K562 (cell line): ENCODE measurements around the gene C12orf60. TPM values are rescaled to one million over a fixed set of nuclear protein-coding genes. Genes with fewer than 3 reads are reported as not detected.

Source experiments
- ATAC-seq: fragments of 200-7000 bp; cut with Tn5 transposase; 3 replicates; pipeline ENCODE4 v1.9.1; 2020; ENCODE audit warnings: moderate library complexity
- BruUV-seq: library from RNA; stranded (reverse); fragments of 400-500 nt; replicated peaks from 2 replicates; lab custom pipeline; 2021; lab: Mats Ljungman, UMichigan
- CTCF ChIA-PET: fragments of 300-600 bp; formaldehyde crosslinking; extraction: SDS; loops from one replicate; lab custom pipeline; 2021; ENCODE audit warnings: low intra/inter-chr PET ratio; lab: Yijun Ruan, JAX
- POLR2A ChIA-PET: fragments of 300-600, 350-650 bp; sonication (Branson Sonifier 250); formaldehyde crosslinking; extraction: SDS; loops from one replicate; lab custom pipeline; 2021; ENCODE audit warnings: antibody characterized with exemption, inconsistent platforms; lab: Yijun Ruan, JAX
- DNase-seq, 4 experiments: peaks; one replicate each; pipeline versions ENCODE4 v3.0.0 to v3.0.0-alpha.2; 2011 to 2018; ENCODE audit warnings: low spot score in 3 of 4, mixed read lengths in 3 of 4; ENCODE audit errors: extremely low read depth in 1 of 4
- FAIRE-seq: peaks from 2 replicates; lab custom pipeline; 2011; peaks lifted over from hg19 to GRCh38; lab: Jason Lieb, UNC
- H2AFZ ChIP-seq: 2 replicates; pipeline ENCODE4 v1.6.0; 2011; ENCODE audit warnings: low read depth, low read length, control low read depth, inconsistent platforms
- H3K27ac ChIP-seq: fragments of 200-600 bp; 3 replicates; pipeline ENCODE4 v1.8.0; 2011; ENCODE audit warnings: low read depth, mild to moderate bottlenecking, control low read depth, inconsistent platforms, low read length, moderate library complexity, mixed read lengths; ENCODE audit errors: extremely low read depth
- H3K27me3 ChIP-seq, 2 experiments: fragments of 300-600 bp in 1 of 2; 2 replicates in 1 of 2; 3 replicates in 1 of 2; pipeline versions ENCODE4 v1.6.0 to v1.8.0; 2011; ENCODE audit warnings: inconsistent platforms in 2 of 2, low read length in 2 of 2, mild to moderate bottlenecking in 1 of 2, mixed read lengths in 1 of 2, moderate library complexity in 1 of 2; ENCODE audit not compliant: control insufficient read depth in 2 of 2, insufficient read depth in 2 of 2
- H3K36me3 ChIP-seq: fragments of 300-600 bp; 3 replicates; pipeline ENCODE4 v1.8.0; 2011; ENCODE audit warnings: mild to moderate bottlenecking, low read length, inconsistent platforms; ENCODE audit not compliant: control insufficient read depth, insufficient read depth
- H3K4me1 ChIP-seq, 2 experiments: fragments of 200-600 bp in 1 of 2; replicated peaks in 1 of 2; 2 replicates in 1 of 2; 3 replicates in 1 of 2; pipeline versions ENCODE4 v1.5.1 to v1.8.0; 2011; ENCODE audit warnings: inconsistent platforms in 2 of 2, low read length in 2 of 2, mild to moderate bottlenecking in 1 of 2, mixed read lengths in 1 of 2, moderate library complexity in 1 of 2; ENCODE audit not compliant: control insufficient read depth in 2 of 2, insufficient read depth in 2 of 2
- H3K4me2 ChIP-seq: 2 replicates; pipeline ENCODE4 v1.6.1; 2011; ENCODE audit warnings: low read length, control low read depth, inconsistent platforms, mixed read lengths; ENCODE audit not compliant: insufficient read depth
- H3K4me3 ChIP-seq: fragments of 200-600 bp; sonication (generic), shearing (Covaris generic); 2 replicates; pipeline ENCODE4 v1.5.1; 2016; ENCODE audit warnings: control low read depth, inconsistent platforms
- H3K79me2 ChIP-seq: fragments of 200-600 bp; 3 replicates; pipeline ENCODE4 v1.8.0; 2011; ENCODE audit warnings: low read length, inconsistent platforms; ENCODE audit not compliant: control insufficient read depth, insufficient read depth
- H3K9ac ChIP-seq, 2 experiments: 2 replicates each; pipeline versions ENCODE4 v1.6.0 to v1.6.1; 2011; ENCODE audit warnings: low read depth in 2 of 2, low read length in 2 of 2, control low read depth in 1 of 2, inconsistent platforms in 1 of 2, mild to moderate bottlenecking in 1 of 2, mixed read lengths in 1 of 2; ENCODE audit not compliant: insufficient read depth in 1 of 2
- H3K9me1 ChIP-seq: one replicate; pipeline ENCODE4 v1.6.0; 2011; ENCODE audit warnings: inconsistent platforms, mild to moderate bottlenecking, low read length, moderate library complexity; ENCODE audit not compliant: control insufficient read depth, insufficient read depth
- H3K9me3 ChIP-seq: replicated peaks from 2 replicates; pipeline ENCODE4 v1.5.1; 2011; ENCODE audit warnings: low read depth, low read length, inconsistent platforms; ENCODE audit not compliant: control insufficient read depth, insufficient read depth
- H4K20me1 ChIP-seq: replicated peaks from 2 replicates; pipeline ENCODE4 v1.6.1; 2011; ENCODE audit warnings: low read length, inconsistent platforms, mixed read lengths; ENCODE audit not compliant: control insufficient read depth, insufficient read depth
- DPF2 ChIP-seq: fragments of 450-650 bp; IDR thresholded peaks from 2 replicates; pipeline ENCODE4 v1.6.1; 2016
- EP300 ChIP-seq: IDR thresholded peaks from 2 replicates; pipeline ENCODE4 v1.6.1; 2012; ENCODE audit warnings: low read length, improper control_type of control experiment
- FOS ChIP-seq: IDR thresholded peaks from 3 replicates; pipeline ENCODE4 v1.6.1; 2011; ENCODE audit not compliant: insufficient read length; ENCODE audit errors: extremely low read depth
- FOSL1 ChIP-seq: fragments of 200-800 bp; sonication (Bioruptor generic); conservative IDR thresholded peaks from 2 replicates; pipeline ENCODE4 v1.6.1; 2016; ENCODE audit warnings: missing genetic modification characterization, missing compliant biosample characterization
- JUN ChIP-seq, 2 experiments: sonication (generic) in 1 of 2; formaldehyde crosslinking in 1 of 2; IDR thresholded peaks; 2 replicates each; pipeline versions ENCODE4 v1.6.1 to v1.8.0; 2012 to 2022; ENCODE audit warnings: borderline replicate concordance in 2 of 2, mild to moderate bottlenecking in 2 of 2, improper control_type of control experiment in 1 of 2, low read depth in 1 of 2, low read length in 1 of 2, missing genetic modification reagents in 1 of 2
- JUND ChIP-seq, 2 experiments: IDR thresholded peaks; 2 replicates in 1 of 2; 3 replicates in 1 of 2; pipeline ENCODE4 v1.6.1; 2011; ENCODE audit warnings: borderline replicate concordance in 2 of 2, low read depth in 2 of 2, low read length in 2 of 2, improper control_type of control experiment in 1 of 2, missing biosample characterization in 1 of 2, missing genetic modification characterization in 1 of 2, missing genetic modification reagents in 1 of 2
- NCOA2 ChIP-seq, 2 experiments: fragments of 450-650 bp; IDR thresholded peaks; 2 replicates each; pipeline ENCODE4 v1.6.1; 2018; ENCODE audit warnings: mild to moderate bottlenecking in 2 of 2, moderate library complexity in 1 of 2; ENCODE audit not compliant: partially characterized antibody in 2 of 2
- NR2C1 ChIP-seq, 2 experiments: fragments of 450-650 bp; IDR thresholded peaks; 2 replicates each; pipeline ENCODE4 v1.6.1; 2017; ENCODE audit warnings: mild to moderate bottlenecking in 2 of 2, antibody characterized with exemption in 1 of 2, inconsistent platforms in 1 of 2, missing compliant biosample characterization in 1 of 2, missing genetic modification characterization in 1 of 2
- PHTF2 ChIP-seq: fragments of 250-450 bp; sonication (Bioruptor Pico); IDR thresholded peaks from 2 replicates; pipeline ENCODE4 v1.5.0; 2021; ENCODE audit warnings: mild to moderate bottlenecking
- RBM25 ChIP-seq: fragments of 200-400 bp; formaldehyde crosslinking; IDR thresholded peaks from 2 replicates; pipeline ENCODE4 v1.6.1; 2018; ENCODE audit warnings: low read length, low read depth, moderate library complexity; ENCODE audit not compliant: severe bottlenecking
- SLC30A9 ChIP-seq: fragments of 250-450 bp; sonication (Bioruptor Pico); IDR thresholded peaks from 2 replicates; pipeline ENCODE4 v1.8.0; 2022; ENCODE audit warnings: mild to moderate bottlenecking, moderate library complexity
- SMARCA4 ChIP-seq: fragments of 450-650 bp; IDR thresholded peaks from 2 replicates; pipeline ENCODE4 v1.6.1; 2016
- STAT5B ChIP-seq: fragments of 250-450 bp; sonication (Bioruptor Pico); IDR thresholded peaks from 2 replicates; pipeline ENCODE4 v1.8.0; 2021; ENCODE audit warnings: mild to moderate bottlenecking, inconsistent platforms
- TRIM24 ChIP-seq, 2 experiments: fragments of 450-650 bp; IDR thresholded peaks; 2 replicates each; pipeline ENCODE4 v1.6.1; 2016
- U2AF1 ChIP-seq: fragments of 200-400 bp; formaldehyde crosslinking; optimal IDR thresholded peaks from 2 replicates; pipeline ENCODE3; 2017; ENCODE audit warnings: mild to moderate bottlenecking, low read depth, low read length, moderate library complexity
- UBTF ChIP-seq, 2 experiments: IDR thresholded peaks; 2 replicates each; pipeline ENCODE4 v1.6.1; 2012; ENCODE audit warnings: improper control_type of control experiment in 2 of 2, low read depth in 2 of 2, low read length in 2 of 2, borderline replicate concordance in 1 of 2
- WGBS: fragments of 100-300 bp; shearing (Covaris generic); methylation state at CpG from one replicate; pipeline ENCODE4 v1.1.6; 2016; ENCODE audit warnings: low coverage, mixed read lengths; ENCODE audit not compliant: insufficient coverage; ENCODE audit errors: missing lambda C conversion rate; 5-methylcytosine and 5-hydroxymethylcytosine counted together
- in situ Hi-C: fragments of 300-500 bp; cut with MboI; formaldehyde crosslinking; loops from 4 replicates; pipeline ENCODE4 v1.15.0; 2018; ENCODE audit warnings: inconsistent platforms, mixed read lengths
- intact Hi-C: fragments of 100-400 bp; cut with micrococcal nuclease; formaldehyde crosslinking; loops from 2 replicates; pipeline ENCODE4 v1.14.2; 2022
- polyA plus RNA-seq, 8 experiments: library from polyadenylated mRNA; depleted of rRNA in 4 of 8; stranded (reverse) in 5 of 8; unstranded in 3 of 8; fragments of >200 nt; fragmentation: Nextera tagmentation in 2 of 8; fragmentation: Illumina TruSeq in 1 of 8; extraction: Ambion mirVana in 2 of 8; extraction: Trizol in 1 of 8; gene quantifications; 2 replicates each; pipeline versions ENCODE4 v1.2.1 to v1.2.3, GENCODE V29; 2011 to 2014; ENCODE audit warnings: inconsistent platforms in 1 of 8, missing spikeins in 1 of 8
- total RNA-seq, 7 experiments: library from RNA; depleted of rRNA in 6 of 7; stranded (reverse); fragments of >200 nt in 6 of 7; fragmentation: Illumina TruSeq in 2 of 7; extraction: Trizol in 2 of 7; gene quantifications; 2 replicates each; pipeline versions ENCODE4 v1.2.1 to v1.2.3, GENCODE V29; 2011 to 2021; ENCODE audit warnings: low replicate concordance in 1 of 7
- TF ChIP-seq, protein P1 (sequence below), 2 experiments: fragments of 450-650 bp in 1 of 2; sonication (generic) in 1 of 2; formaldehyde crosslinking in 1 of 2; IDR thresholded peaks in 1 of 2; conservative IDR thresholded peaks in 1 of 2; 2 replicates each; pipeline versions ENCODE4 v1.6.1 to v1.8.1; 2016 to 2023; ENCODE audit warnings: mild to moderate bottlenecking in 2 of 2, moderate library complexity in 2 of 2, inconsistent platforms in 1 of 2, missing genetic modification reagents in 1 of 2

C12orf60 gene
- total and polyA plus RNA-seq, 9 of the 15 experiments (the other 6 are each of a cell fraction or from before 2014, with no cell fraction given) = 0.41 to 4.4 (median 2.5) TPM

DNA sequence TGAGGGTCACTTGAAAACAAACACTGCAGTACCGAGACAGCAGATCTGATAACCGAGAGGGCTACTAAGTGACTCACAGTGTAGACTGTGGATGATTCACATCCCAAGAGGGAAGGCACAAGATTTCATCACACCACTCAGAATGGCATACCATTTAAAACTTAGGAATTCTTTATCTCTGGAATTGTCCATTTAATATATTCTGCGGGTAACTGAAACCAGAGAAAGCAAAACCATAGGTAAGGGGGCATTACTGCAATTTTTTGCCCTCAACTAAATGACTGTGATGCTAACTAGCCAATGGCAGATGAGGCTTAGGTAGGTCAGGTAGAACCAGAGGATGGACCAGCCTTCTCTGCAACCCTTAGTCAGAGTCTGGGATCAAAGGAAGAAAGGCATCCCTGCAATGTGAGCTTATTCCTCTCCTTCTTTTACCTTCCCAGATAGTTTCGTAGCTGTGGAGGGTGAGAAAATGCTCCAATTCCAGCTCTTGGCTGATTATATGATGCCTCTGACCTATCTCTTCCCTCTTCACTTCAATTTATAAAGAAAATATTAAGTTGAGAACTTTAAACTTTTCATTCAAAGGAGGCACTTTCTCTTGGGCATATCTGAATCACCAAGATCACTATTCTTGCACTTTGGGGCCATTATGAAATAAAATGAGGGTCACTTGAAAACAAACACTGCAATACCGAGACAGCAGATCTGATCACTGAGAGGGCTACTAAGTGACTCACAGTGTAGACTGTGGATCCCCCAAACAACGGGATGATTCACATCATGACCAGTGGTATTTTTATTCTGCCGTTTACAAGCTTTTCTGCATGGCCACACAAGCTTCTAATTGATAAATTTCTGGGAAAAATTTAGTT lies 33.1 kb downstream of the C12orf60 start:
- 2% methylated on average over 6 of the region's 7 CpGs for WGBS
- Histone ChIP-seq H3K9ac (no peak overlapping the region), H3K36me3 (no peaks in the 10 kb centered on the region), H3K9me3 (no peaks in the 10 kb centered on the region), H3K4me1 (peaks cover 0 to 15% of the 10 kb centered on the region in 2 experiments; a peak in 3 of 5 replicates), H3K79me2 (no peaks in the 10 kb centered on the region), H4K20me1 (no peaks in the 10 kb centered on the region), H3K4me2 (no peak overlapping the region), H3K27me3 (no peaks in the 10 kb centered on the region), H3K4me3 (no peak overlapping the region), H2AFZ (no peak overlapping the region), H3K27ac (no peak overlapping the region; the same call in 2 of the 3 replicates), H3K9me1 (no peaks in the 10 kb centered on the region)
- BruUV-seq = no TSS peak
- ChIA-PET CTCF (no interaction called here), POLR2A (no interaction called here)
- ATAC-seq (peak; percentile 74; the same call in 2 of the 3 replicates), FAIRE-seq (no peak), DNase-seq (peak in 1 of 4 experiments; percentile 51)
- in situ Hi-C loops = no loop called here
- intact Hi-C loops = no loop called here
- TF ChIP-seq PHTF2 (CRISPR knock-in tag) (no peak), RBM25 (no peak), TRIM24 (IDR thresholded peaks at IDR 0.05) (peak; percentile 19 to 29; a peak in 1 of 4 replicates), JUN (IDR thresholded peaks at IDR 0.05; ENCODE audit: borderline replicate concordance, low read depth, low read length) (peak; percentile 69; the same call in 1 of the 2 replicates), JUN (CRISPR knock-in tag; IDR thresholded peaks at IDR 0.05; ENCODE audit: borderline replicate concordance) (no peak), NCOA2 (IDR thresholded peaks at IDR 0.05; ENCODE audit: partially characterized antibody in 2 of 2) (no peak), FOS (peak; percentile 25), FOSL1 (tag) (peak; percentile 94), JUND (IDR thresholded peaks at IDR 0.05; ENCODE audit: borderline replicate concordance, low read depth, low read length) (peak; percentile 86), JUND (tag; IDR thresholded peaks at IDR 0.05; ENCODE audit: borderline replicate concordance, low read depth, low read length) (peak; percentile 63; the same call in 1 of the 3 replicates), DPF2 (peak; percentile 65), EP300 (peak; percentile 17; the same call in 1 of the 2 replicates), UBTF (IDR thresholded peaks at IDR 0.05; ENCODE audit: borderline replicate concordance in 1 of 2, low read depth in 2 of 2, low read length in 2 of 2) (no peak), U2AF1 (no peak), NR2C1 (IDR thresholded peaks at IDR 0.05) (no peak), NR2C1 (tag; IDR thresholded peaks at IDR 0.05) (no peak), SMARCA4 (peak; percentile 83), STAT5B (CRISPR knock-in tag) (no peak), SLC30A9 (CRISPR knock-in tag) (no peak)
- TF ChIP-seq, protein P1, sequence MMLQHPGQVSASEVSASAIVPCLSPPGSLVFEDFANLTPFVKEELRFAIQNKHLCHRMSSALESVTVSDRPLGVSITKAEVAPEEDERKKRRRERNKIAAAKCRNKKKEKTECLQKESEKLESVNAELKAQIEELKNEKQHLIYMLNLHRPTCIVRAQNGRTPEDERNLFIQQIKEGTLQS (IDR thresholded peaks at IDR 0.05) = peak; percentile 89
- TF ChIP-seq, protein P1 (CRISPR knock-in tag; conservative IDR thresholded peaks at IDR 0.05) = no peak
